PC-9 (cell line): ENCODE results near the gene KDM4C. TPM values are rescaled to one million over a fixed set of nuclear protein-coding genes. Genes with fewer than 3 reads are reported as not detected.

Source experiments
- BruUV-seq: library from RNA; stranded (reverse); fragments of 400-500 nt; replicated peaks from 2 replicates; lab custom pipeline; 2021; lab: Mats Ljungman, UMichigan
- CTCF ChIA-PET: fragments of 300-600 bp; sonication (Branson Sonifier 250); formaldehyde crosslinking; loops from one replicate; lab custom pipeline; 2022; ENCODE audit warnings: antibody characterized with exemption; lab: Charles Lee
- POLR2A ChIA-PET: fragments of 300-600 bp; sonication (Branson Sonifier 250); formaldehyde crosslinking; loops from one replicate; lab custom pipeline; 2022; ENCODE audit warnings: antibody characterized with exemption; ENCODE audit not compliant: unreplicated experiment; lab: Charles Lee
- DNase-seq, 2 experiments: peaks; one replicate each; pipeline versions ENCODE4 v3.0.0 to v3.0.0-alpha.2; 2015 to 2022; ENCODE audit warnings: mixed read lengths in 1 of 2
- H2AFZ ChIP-seq: fragments of 200-600 bp; sonication (generic); 2 replicates; pipeline ENCODE4 v1.8.1; 2017; ENCODE audit warnings: antibody characterized with exemption
- H3F3A ChIP-seq: fragments of 200-600 bp; sonication (generic); 2 replicates; pipeline ENCODE4 v1.8.1; 2017; ENCODE audit warnings: antibody characterized with exemption, mild to moderate bottlenecking, low read depth; ENCODE audit not compliant: insufficient read depth
- H3K27ac ChIP-seq: fragments of 200-600 bp; sonication (generic); 2 replicates; pipeline ENCODE4 v1.6.1; 2016; ENCODE audit warnings: mixed run types
- H3K27me3 ChIP-seq: fragments of 200-600 bp; sonication (generic); 2 replicates; pipeline ENCODE4 v1.6.1; 2016; ENCODE audit warnings: low read depth, mixed run types; ENCODE audit not compliant: insufficient read depth
- H3K36me3 ChIP-seq: fragments of 200-600 bp; sonication (generic); 2 replicates; pipeline ENCODE4 v1.6.1; 2016; ENCODE audit warnings: low read depth, mixed run types
- H3K4me1 ChIP-seq: fragments of 200-600 bp; sonication (generic); replicated peaks from 2 replicates; pipeline ENCODE4 v1.6.1; 2016; ENCODE audit warnings: mixed run types; ENCODE audit not compliant: insufficient read depth
- H3K4me2 ChIP-seq: fragments of 200-600 bp; sonication (generic); 2 replicates; pipeline ENCODE4 v1.6.1; 2017; ENCODE audit warnings: mixed run types
- H3K4me3 ChIP-seq: fragments of 200-600 bp; sonication (generic); 2 replicates; pipeline ENCODE4 v1.6.1; 2016; ENCODE audit warnings: mixed run types
- H3K79me2 ChIP-seq: fragments of 200-600 bp; sonication (generic); 2 replicates; pipeline ENCODE4 v1.6.1; 2017; ENCODE audit warnings: low read depth, mixed run types
- H3K9me2 ChIP-seq: fragments of 200-600 bp; sonication (generic); 2 replicates; pipeline ENCODE4 v1.8.1; 2017; ENCODE audit warnings: mild to moderate bottlenecking; ENCODE audit not compliant: insufficient read depth
- H3K9me3 ChIP-seq: fragments of 200-600 bp; sonication (generic); 2 replicates; pipeline ENCODE4 v1.8.1; 2016; ENCODE audit warnings: low read depth; ENCODE audit not compliant: insufficient read depth
- H4K20me1 ChIP-seq: fragments of 200-600 bp; sonication (generic); 2 replicates; pipeline ENCODE4 v1.8.1; 2017; ENCODE audit not compliant: insufficient read depth
- EZH2 ChIP-seq: fragments of 200-600 bp; sonication (generic); IDR thresholded peaks from 2 replicates; pipeline ENCODE4 v1.8.0; 2017; ENCODE audit warnings: antibody characterized with exemption, low read depth
- intact Hi-C: fragments of 100-400 bp; cut with micrococcal nuclease; formaldehyde crosslinking; loops from one replicate; pipeline ENCODE4 v1.10.0; 2022; ENCODE audit not compliant: unreplicated experiment
- total RNA-seq: library from RNA; stranded (reverse); gene quantifications from 2 replicates; pipeline ENCODE4 v1.2.3, GENCODE V29; 2021
- TF ChIP-seq, protein P1 (sequence below): fragments of 200-600 bp; sonication (generic); conservative IDR thresholded peaks from 2 replicates; pipeline ENCODE4 v1.6.1; 2017; ENCODE audit warnings: mixed run types, antibody characterized with exemption, mild to moderate bottlenecking, moderate library complexity

Gene KDM4C
- total RNA-seq, 1 experiment from 2014 or later: 12.9 TPM

DNA sequence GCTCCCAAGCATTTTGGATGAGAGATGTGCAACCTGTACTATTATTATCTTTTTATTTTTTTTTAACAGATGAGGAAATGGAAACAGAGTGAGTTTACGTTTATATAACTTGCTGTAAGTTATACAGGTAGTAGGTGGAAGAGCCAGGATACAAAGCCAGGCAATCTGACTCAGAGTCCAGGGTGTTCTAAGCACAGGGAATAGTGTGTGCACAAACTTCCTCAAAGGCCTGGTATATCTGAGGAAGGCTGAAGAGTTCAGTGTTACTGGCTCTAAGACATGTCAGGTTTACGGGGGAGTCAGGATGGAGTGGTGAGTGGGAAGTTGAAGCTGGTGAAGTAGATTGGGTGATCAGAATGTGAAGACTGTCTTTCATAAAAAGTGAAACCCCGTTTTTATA, 353.6 kb downstream of the KDM4C start:
- no peak overlapping the region for H3K4me3 ChIP-seq
- POLR2A ChIA-PET: no interaction called here
- BruUV-seq: no TSS peak
- no peaks in the 10 kb centered on the region for H3K9me2 ChIP-seq
- H4K20me1 ChIP-seq: no peaks in the 10 kb centered on the region
- H3F3A ChIP-seq: no peaks in the 10 kb centered on the region
- H3K9me3 ChIP-seq: no peaks in the 10 kb centered on the region
- no peaks in the 10 kb centered on the region for H3K36me3 ChIP-seq
- intact Hi-C loops: no loop called here
- TF ChIP-seq, protein P1, sequence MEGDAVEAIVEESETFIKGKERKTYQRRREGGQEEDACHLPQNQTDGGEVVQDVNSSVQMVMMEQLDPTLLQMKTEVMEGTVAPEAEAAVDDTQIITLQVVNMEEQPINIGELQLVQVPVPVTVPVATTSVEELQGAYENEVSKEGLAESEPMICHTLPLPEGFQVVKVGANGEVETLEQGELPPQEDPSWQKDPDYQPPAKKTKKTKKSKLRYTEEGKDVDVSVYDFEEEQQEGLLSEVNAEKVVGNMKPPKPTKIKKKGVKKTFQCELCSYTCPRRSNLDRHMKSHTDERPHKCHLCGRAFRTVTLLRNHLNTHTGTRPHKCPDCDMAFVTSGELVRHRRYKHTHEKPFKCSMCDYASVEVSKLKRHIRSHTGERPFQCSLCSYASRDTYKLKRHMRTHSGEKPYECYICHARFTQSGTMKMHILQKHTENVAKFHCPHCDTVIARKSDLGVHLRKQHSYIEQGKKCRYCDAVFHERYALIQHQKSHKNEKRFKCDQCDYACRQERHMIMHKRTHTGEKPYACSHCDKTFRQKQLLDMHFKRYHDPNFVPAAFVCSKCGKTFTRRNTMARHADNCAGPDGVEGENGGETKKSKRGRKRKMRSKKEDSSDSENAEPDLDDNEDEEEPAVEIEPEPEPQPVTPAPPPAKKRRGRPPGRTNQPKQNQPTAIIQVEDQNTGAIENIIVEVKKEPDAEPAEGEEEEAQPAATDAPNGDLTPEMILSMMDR: no peak
- no peak overlapping the region for H3K27ac ChIP-seq
- H3K27me3 ChIP-seq: no peaks in the 10 kb centered on the region
- H2AFZ ChIP-seq: no peak overlapping the region
- no peak overlapping the region for H3K4me2 ChIP-seq
- no peaks in the 10 kb centered on the region for H3K79me2 ChIP-seq
- CTCF ChIA-PET: no interaction called here
- H3K4me1 ChIP-seq: no peaks in the 10 kb centered on the region
- no peak for DNase-seq

DNA sequence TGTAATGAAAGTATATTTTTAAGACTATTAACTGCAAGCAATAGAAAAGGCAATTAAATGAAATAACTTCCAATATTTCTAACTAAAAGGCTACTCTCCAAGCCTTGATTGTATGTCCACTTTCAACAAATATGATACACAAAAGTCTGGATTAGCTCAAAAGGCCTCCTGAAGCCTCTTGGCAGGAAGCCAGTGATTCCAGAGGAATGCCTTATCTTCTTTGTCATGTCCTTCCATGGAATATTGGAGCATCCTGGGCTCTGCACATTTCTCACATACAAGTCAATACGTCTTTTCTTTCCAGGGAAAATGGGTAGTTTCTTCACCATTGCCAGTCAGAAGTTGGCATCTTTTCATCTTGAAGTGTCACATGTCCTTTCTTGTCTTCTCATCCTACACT, 357.8 kb downstream of the KDM4C start:
- Histone ChIP-seq H3K79me2 (no peaks in the 10 kb centered on the region), H3K27me3 (no peaks in the 10 kb centered on the region), H2AFZ (no peak overlapping the region), H3K27ac (no peak overlapping the region), H3K4me1 (no peaks in the 10 kb centered on the region), H4K20me1 (no peaks in the 10 kb centered on the region), H3K36me3 (no peaks in the 10 kb centered on the region), H3K4me3 (no peak overlapping the region), H3K4me2 (no peak overlapping the region), H3K9me2 (no peaks in the 10 kb centered on the region), H3K9me3 (no peaks in the 10 kb centered on the region), H3F3A (no peaks in the 10 kb centered on the region)
- intact Hi-C loops: no loop called here
- no TSS peak for BruUV-seq
- no peak for DNase-seq
- TF ChIP-seq, protein P1: no peak
- TF ChIP-seq EZH2: no peak
- ChIA-PET CTCF (no interaction called here), POLR2A (no interaction called here)

DNA sequence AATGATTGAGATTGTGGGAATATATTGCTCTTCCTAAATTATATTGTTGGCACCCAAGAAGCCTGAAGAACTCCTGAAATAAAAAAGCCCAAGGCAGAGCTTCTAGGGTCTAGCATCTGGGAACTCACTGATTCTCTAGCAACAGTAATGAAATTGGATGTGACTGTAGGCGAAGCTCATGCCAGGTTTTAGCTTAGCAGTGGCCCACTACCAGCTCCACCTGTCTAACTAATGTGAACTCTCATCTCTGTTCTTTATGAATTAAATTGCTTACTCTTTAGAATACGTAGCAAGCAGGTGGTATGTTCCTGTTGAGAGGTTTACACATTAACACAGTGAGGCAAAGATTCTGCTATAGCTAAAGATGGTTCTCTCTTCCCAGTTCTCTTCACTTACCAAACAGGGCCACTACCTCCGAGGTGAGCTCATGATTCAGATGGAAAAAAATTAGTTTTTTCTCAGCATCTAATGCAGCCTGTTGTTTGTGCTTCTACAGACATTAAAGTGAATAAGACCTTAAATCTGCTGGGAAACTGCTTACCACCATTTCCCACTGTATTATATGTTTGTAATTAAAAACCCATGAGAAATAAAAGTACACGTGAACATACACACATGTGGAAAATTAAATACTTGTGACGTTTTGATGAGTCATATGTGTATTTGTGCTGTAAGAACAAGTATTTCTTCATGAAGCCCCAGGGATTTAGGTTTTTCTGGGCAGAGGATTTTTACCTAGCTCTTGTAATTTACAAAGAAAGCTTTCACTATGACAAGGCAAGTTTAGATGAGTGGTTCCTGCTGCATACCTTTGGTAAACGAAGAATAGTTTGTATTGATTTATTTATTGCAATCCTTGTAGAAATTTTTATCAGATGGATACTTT, 360.1 kb downstream of the KDM4C start:
- Histone ChIP-seq H3K27me3 (no peaks in the 10 kb centered on the region), H3K4me2 (no peak overlapping the region), H3K36me3 (no peaks in the 10 kb centered on the region), H3K79me2 (no peaks in the 10 kb centered on the region), H4K20me1 (no peaks in the 10 kb centered on the region), H3F3A (no peaks in the 10 kb centered on the region), H3K4me3 (no peak overlapping the region), H3K9me2 (no peaks in the 10 kb centered on the region), H3K27ac (no peak overlapping the region), H3K9me3 (no peaks in the 10 kb centered on the region), H3K4me1 (no peaks in the 10 kb centered on the region), H2AFZ (no peak overlapping the region)
- POLR2A ChIA-PET: no interaction called here
- intact Hi-C loops: no loop called here
- no peak for DNase-seq
- BruUV-seq: no TSS peak
- TF ChIP-seq EZH2: no peak
- TF ChIP-seq, protein P1: no peak
- CTCF ChIA-PET: no interaction called here
